ENCODE measurements around the gene WFDC9.
"Not testable (repeated sequence)": the region's sequence is repeated elsewhere in the genome, so short reads cannot be mapped to it uniquely, and the experiment has no call there.

The WFDC9 gene

DNA sequence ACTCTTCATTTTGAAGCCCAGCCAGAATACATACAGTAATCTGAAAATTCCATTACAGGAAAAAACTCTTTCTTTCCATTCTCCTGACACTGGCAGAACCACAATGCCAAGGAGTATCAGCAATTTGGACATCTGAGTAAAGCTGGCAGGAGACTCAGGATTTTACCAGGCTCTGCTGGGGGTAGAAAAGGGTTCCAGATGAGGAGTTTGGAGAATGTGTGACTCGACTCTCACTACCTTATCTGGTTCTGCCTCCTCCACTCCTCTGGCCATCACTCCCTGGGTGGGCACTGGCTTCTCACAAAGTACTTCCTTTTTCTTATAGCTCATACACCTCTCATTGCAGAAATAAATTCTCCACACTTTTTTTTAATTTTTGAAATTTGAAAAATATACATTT is 41.4 kb downstream of the WFDC9 start:
- DNase-seq: no peak

DNA sequence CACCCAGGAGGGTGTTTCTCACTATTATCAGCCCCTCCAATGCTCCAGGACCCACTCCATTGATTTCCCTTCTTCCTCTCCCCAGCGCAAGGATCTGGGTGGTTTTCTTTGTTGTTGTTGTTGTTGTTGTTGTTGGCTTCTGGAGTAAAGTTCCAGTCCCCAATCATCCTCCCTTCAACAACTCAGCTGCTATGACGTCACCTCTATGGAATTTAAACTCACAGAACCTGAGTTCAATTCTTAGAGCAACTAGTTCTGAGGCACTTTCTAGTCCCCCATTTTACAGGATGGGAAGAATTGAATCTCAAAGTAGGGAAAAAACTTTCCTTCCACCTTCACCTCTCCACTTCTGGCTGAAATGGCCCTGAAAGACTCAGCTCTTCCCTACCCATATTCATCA is 42.3 kb downstream of the WFDC9 start:
- no peak for DNase-seq

DNA sequence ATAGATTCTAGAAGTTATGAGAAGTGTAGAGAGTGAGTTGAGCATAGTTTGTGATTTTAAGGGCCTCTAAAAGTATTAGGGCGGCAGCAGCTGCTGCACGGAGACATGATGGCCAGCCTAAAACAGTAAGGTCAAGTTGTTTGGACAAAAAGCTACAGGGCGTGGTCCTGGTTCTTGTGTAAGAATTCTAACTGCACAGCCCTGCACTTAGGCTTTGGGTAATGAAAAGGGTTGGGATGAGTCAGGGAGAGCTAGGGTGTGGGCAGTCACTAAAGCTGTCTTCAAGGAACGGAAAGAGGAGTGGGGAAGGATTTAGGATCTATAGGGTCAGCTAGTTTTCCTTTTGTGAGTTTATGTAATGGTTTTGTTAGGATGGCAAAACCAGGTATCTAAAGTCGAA is 45.1 kb downstream of the WFDC9 start:
- not testable (repeated sequence) for DNase-seq

DNA sequence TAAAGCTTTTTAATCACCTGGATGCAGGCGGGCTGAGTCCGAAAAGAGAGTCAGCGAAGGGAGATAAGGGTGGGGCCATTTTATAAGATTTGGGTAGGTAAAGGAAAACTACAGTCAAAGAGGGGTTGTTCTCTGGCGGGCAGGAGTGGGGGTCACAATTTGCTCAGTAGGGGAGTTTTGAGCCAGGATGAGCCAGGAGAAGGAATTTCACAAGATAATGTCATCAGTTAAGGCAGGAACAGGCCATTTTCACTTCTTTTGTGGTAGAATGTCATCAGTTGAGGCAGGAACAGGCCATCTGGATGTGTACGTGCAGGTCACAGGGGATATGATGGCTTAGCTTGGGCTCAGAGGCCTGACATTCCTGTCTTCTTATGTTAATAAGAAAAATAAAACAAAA is 46.8 kb downstream of the WFDC9 start:
- not testable (repeated sequence) for DNase-seq

DNA sequence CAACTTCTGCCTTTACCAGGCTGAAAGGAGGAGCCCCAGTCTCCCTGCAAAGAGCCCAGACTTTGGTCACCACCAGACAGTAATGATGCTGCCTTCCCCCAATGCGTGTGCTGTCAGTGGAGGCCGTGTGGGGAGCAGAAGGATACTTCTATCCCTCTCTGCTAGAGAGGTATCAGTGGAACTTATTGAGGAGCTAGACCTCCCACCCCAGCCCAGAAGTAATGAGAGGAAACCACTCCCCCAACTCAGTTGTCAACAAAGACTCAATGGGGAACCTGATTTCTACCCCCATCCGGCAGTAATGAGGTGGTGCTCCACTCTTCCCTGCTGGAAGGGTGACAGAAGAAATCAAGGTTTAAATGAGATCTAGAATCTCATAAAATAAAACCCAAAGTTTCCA is 47.6 kb downstream of the WFDC9 start:
- no peak for DNase-seq

DNA sequence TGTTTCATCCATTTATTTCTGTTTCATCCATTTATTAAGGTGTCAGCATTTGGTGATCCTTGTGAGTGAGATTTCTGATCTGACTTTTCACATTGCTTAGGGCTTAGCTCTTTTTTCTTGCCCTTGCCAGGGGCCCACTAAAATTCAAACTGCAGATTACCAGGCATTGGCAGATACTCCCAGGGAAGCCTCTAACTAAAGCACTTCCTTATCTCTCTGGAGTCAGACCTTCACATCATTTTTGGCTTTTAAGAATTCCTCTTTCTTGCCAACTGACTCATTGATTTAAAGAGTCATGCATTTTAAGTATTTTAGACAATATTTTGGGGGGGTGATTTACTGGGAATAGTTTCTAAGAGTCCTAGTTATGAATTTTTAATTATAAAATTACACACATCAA is 49.4 kb downstream of the WFDC9 start:
- DNase-seq: no peak

DNA sequence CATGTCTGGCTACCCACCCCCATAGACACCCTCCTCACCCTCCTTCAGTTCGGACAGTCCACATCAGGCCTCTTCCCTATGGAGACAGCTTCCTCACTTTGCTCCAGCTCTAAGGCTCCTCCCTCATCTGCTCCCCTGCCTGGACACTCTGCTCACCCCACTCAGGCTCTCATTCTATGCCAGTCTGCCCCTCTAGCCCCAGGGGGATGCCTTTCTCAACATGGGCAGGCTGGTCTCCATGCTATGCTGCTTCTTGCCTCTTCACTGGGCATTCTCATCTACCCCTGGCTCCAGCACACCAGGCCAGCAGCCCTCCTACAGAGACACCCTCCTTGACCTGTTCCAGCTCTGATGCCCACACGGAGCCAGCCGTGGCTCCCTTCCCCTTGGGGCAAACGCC is 51.9 kb downstream of the WFDC9 start, which contains the start of gene WFDC8:
WFDC8 (minus strand) TSS at position 101 of the 400 bp plus-strand sequence; CDS start at position 64, 37 bp downstream.
- DNase-seq: no peak

DNA sequence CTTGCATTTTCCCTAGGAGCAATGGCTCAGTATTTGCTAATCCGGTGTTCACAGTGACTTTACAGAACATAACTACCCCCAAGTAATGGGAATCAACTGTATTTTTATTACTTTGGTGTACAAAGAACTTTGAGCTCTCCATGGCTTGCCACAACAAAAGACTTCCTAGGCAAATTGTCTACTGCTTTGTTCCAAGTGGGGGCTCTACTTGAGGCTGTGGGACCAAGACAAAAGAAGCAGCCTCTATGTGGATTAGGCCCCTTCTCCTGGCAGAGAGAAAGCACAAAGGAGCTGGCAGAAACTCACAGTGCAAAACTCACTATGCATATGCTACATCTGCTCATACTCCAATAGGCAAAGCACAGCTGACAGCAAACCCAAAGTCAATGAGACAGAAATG is 52.9 kb downstream of the WFDC9 start:
- no peak for DNase-seq

DNA sequence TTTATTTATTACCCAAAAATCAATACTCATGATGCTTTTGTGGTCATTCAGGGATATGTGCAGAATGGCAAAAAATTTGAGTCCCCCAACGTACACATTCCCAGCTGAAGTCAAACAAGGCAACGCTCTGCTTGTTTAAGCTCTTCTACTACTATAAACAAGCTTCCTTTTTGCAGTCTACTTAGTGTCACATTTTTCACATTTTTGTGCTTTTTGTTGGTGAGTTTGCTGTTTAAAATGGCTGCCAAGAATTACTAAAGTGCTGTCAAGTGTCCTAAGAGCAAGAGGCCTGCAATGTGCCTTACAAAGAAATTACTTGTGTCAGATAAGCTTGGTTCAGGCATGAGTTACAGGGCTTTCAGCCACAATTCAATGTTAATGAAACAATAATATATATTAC is 54.1 kb downstream of the WFDC9 start:
- no peak for DNase-seq

DNA sequence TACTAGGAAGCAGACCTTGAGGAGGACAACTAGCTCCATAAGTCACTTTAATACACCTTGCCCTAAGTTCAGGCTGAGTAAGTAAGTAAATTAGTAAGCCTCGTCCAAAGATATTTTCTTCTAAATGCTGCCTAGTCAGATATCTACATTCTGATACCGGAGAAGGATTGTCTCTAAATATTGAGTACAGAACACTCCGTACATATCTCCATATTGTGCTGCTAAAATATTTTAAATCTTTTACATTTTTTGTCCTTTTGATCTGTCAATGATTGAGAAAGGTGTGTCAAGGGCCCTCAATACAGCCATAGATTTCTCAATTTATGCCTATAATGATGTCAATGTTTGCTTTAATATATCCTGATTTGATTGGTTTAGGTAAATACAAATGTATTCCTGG is 55.2 kb downstream of the WFDC9 start:
- no peak for DNase-seq

DNA sequence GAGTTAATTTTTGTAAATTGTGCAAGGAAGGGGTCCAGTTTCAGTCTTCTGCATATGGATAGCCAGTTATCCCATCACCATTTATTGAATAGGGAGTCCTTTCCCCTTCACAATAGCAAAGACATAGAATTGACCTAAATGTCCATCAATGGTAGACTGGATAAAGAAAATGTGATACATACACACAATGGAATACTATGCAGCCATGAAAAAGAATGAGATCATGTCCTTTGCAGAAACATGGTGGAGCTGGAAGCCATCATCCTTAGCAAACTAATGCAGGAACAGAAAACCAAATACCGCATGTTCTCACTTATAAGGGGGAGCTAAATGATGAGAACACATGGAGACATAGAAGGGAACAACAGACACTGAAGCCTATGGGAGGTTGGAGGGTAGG is 61.4 kb downstream of the WFDC9 start:
- not testable (repeated sequence) for DNase-seq

DNA sequence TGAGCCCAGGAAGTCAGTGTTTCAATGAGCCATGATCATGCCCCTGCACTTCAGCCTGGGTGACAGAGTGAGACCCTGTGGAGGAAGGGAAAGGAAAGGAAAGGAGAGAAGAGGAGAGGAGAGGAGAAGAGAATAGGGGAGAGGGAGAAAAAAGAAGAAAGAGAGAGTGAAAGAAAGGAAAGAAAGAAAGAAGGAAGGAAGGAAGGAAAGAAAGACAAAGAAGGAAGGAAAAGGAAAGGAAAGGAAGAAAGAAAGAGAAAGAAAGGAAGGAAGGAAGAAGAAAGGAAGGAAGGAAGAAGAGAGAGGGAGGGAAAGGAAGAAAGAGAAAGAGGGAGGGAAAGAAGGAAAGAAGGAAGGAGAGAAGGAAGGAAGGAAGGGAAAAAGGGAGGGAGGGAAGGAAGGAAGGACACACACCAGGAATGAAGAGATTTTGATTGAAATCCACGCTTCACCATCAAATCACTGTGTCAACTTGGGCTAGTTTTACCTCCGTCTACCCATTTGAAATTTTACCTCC is 66.3 kb downstream of the WFDC9 start:
- DNase-seq: no peak
